ENCODE measurements around the gene GSG1. TPM values are rescaled to one million over a fixed set of nuclear protein-coding genes. Genes with fewer than 3 reads are reported as not detected.

GSG1 gene
- total RNA-seq, 1 donor from 2014 or later = not detected

DNA sequence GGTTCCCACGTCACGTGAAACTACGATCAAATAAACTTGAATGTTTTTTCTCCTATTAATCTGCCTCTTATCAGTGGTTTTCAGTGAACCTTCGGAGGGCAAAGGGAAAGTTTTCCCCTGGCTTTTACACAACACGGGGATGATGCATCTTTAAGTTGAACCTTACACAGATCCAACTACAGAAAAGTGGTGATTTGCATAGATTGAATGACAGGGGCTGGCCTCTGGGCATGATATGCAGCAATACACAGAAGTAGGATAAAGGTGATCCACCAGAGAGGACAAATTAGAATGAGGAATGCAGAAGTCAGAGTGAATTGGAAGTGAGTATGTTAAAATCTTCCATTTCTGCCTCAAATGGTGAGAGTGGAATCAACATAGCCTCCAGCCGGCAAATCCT is 11.6 kb downstream of the GSG1 start:
- Mint-ChIP-seq H3K36me3 (no peaks in the 10 kb centered on the region), H3K9me3 (no peaks in the 10 kb centered on the region), H3K4me1 (peaks cover 45% of the 10 kb centered on the region), H3K4me3 (no peak overlapping the region), H3K27ac (no peak overlapping the region), H3K27me3 (ENCODE audit: low read depth) (peaks cover 21% of the 10 kb centered on the region)
- TF ChIP-seq, protein P1, sequence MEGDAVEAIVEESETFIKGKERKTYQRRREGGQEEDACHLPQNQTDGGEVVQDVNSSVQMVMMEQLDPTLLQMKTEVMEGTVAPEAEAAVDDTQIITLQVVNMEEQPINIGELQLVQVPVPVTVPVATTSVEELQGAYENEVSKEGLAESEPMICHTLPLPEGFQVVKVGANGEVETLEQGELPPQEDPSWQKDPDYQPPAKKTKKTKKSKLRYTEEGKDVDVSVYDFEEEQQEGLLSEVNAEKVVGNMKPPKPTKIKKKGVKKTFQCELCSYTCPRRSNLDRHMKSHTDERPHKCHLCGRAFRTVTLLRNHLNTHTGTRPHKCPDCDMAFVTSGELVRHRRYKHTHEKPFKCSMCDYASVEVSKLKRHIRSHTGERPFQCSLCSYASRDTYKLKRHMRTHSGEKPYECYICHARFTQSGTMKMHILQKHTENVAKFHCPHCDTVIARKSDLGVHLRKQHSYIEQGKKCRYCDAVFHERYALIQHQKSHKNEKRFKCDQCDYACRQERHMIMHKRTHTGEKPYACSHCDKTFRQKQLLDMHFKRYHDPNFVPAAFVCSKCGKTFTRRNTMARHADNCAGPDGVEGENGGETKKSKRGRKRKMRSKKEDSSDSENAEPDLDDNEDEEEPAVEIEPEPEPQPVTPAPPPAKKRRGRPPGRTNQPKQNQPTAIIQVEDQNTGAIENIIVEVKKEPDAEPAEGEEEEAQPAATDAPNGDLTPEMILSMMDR (IDR thresholded peaks at IDR 0.05; ENCODE audit: unreplicated experiment) = no peak
- no peak for DNase-seq (ENCODE audit: low spot score in 2 of 2, unreplicated experiment in 2 of 2)

DNA sequence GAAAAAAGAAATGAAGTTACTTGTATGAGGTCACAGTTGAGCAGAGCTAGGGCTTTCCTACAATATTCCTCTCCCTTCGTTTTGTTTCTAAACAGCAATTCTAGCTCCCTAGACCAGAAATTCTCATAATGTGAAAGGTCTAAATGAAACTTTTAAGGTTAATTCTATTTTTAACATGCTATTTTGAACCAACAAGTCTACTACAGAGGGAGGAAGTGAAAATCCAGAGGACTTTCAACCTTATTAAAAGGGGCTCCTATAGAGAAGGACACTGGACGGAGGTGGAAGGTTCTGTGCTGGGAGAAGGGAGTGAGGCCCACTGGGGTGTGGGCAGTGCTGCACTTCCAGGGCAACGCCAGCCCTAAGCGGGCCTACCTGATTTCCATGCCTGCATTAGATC is 13.4 kb downstream of the GSG1 start:
- peaks cover 2% of the 10 kb centered on the region for H3K36me3 Mint-ChIP-seq
- H3K4me1 Mint-ChIP-seq = peaks cover 36% of the 10 kb centered on the region

GRCh38 chr12:13088496-13088895 is 15.0 kb downstream of the GSG1 start:
- H3K36me3 Mint-ChIP-seq = peaks cover 10% of the 10 kb centered on the region
- no peak for DNase-seq (ENCODE audit: low spot score in 2 of 2, unreplicated experiment in 2 of 2)

More for the DNA sequence above, 13.4 kb downstream of the GSG1 start:
- Mint-ChIP-seq H3K27ac (no peak overlapping the region), H3K27me3 (ENCODE audit: low read depth) (peaks cover 21% of the 10 kb centered on the region), H3K4me3 (no peak overlapping the region), H3K9me3 (no peaks in the 10 kb centered on the region)
- TF ChIP-seq, protein P1 (IDR thresholded peaks at IDR 0.05; ENCODE audit: unreplicated experiment) = no peak
- DNase-seq (ENCODE audit: low spot score in 2 of 2, unreplicated experiment in 2 of 2) = no peak

GRCh38 chr12:13087766-13088165 is 15.7 kb downstream of the GSG1 start:
- Mint-ChIP-seq H3K4me1 (peaks cover 16% of the 10 kb centered on the region), H3K9me3 (peaks cover 4% of the 10 kb centered on the region), H3K36me3 (peaks cover 10% of the 10 kb centered on the region), H3K27me3 (ENCODE audit: low read depth) (peaks cover 21% of the 10 kb centered on the region), H3K27ac (no peak overlapping the region), H3K4me3 (no peak overlapping the region)
- DNase-seq (ENCODE audit: low spot score in 2 of 2, unreplicated experiment in 2 of 2) = no peak
- TF ChIP-seq, protein P1 (IDR thresholded peaks at IDR 0.05; ENCODE audit: unreplicated experiment) = no peak

More at GRCh38 chr12:13088496-13088895, 15.0 kb downstream of the GSG1 start:
- Mint-ChIP-seq H3K27ac (no peak overlapping the region), H3K27me3 (ENCODE audit: low read depth) (peaks cover 21% of the 10 kb centered on the region), H3K4me1 (peaks cover 21% of the 10 kb centered on the region), H3K4me3 (no peak overlapping the region), H3K9me3 (peaks cover 4% of the 10 kb centered on the region)
- TF ChIP-seq, protein P1 (IDR thresholded peaks at IDR 0.05; ENCODE audit: unreplicated experiment) = no peak

DNA sequence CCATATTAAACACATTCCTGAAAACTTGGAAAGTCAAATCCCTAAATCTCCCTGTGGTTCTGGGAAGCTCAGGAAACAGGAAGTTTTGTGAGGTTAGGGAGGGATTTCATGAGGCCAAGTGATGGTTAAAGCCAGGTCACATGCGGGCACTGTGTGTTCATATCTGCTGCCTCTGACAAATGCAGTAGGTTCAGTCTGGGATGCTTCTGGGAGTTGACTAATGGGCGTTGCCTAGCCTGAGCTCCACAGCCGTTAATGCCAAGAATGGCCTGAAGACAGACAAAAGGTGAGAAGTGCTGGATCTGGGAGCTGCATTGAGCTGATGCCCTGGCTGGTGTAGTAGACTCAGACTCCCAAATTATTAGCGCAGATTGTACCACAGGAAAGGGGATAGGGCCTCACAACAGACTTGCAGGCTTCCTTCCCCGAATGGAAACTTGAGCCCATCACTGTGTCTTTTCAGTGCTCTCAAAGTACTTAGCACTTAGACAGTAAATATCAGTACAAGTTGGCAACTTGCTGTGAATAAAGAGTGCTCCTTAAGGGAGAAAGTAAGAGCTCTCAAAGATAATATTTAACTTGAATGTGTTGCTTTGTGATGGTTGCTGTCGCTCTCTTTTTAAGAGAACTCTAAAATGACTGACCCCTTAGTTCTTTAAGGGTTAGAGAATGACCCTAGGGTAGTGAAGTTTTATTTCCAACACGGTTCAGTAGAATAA is 17.3 kb downstream of the GSG1 start:
- Mint-ChIP-seq H3K27ac (no peak overlapping the region), H3K27me3 (ENCODE audit: low read depth) (peaks cover 21% of the 10 kb centered on the region), H3K9me3 (peaks cover 4% of the 10 kb centered on the region), H3K4me3 (no peak overlapping the region), H3K4me1 (peaks cover 5% of the 10 kb centered on the region), H3K36me3 (peaks cover 10% of the 10 kb centered on the region)
- DNase-seq (ENCODE audit: low spot score in 2 of 2, unreplicated experiment in 2 of 2) = no peak
- TF ChIP-seq, protein P1 (IDR thresholded peaks at IDR 0.05; ENCODE audit: unreplicated experiment) = no peak
